MM.1S (cell line): ENCODE data around the gene FCGBP.

Experiments used
- EZH2 ChIP-seq: fragments of 300-600 bp; sonication (generic); optimal IDR thresholded peaks from 2 replicates; pipeline ENCODE3; 2017; ENCODE audit warnings: low read depth, mild to moderate bottlenecking, antibody characterized with exemption, low read length, mixed read lengths
- EZH2phosphoT487 ChIP-seq: fragments of 300-600 bp; sonication (generic); IDR thresholded peaks from 2 replicates; pipeline ENCODE4 v1.6.1; 2018; ENCODE audit warnings: antibody characterized with exemption, low read length
- TF ChIP-seq, protein P1 (sequence below): fragments of 300-600 bp; sonication (generic); IDR thresholded peaks from 2 replicates; pipeline ENCODE4 v1.5.1; 2016; ENCODE audit warnings: antibody characterized with exemption, low read length, mixed read lengths

DNA sequence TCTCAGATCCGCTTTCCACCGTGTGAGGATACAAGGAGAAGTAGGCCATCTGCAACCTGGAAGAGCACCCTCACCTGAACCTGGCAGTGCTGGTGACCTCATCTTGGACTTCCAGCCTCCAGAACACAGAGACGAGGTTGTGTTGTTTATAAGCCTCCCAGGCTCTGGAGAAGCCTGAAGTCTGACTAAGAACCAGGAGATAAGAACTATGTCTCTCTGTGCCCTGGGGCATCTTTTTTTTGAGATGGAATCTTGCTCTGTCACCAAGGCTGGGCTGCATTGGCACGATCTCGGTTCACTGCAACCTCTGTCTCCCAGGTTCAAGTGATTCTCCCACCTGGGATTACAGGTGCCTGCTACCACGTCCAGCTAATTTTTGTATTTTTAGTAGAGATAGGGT, 14.5 kb downstream of the FCGBP start:
- TF ChIP-seq, protein P1, sequence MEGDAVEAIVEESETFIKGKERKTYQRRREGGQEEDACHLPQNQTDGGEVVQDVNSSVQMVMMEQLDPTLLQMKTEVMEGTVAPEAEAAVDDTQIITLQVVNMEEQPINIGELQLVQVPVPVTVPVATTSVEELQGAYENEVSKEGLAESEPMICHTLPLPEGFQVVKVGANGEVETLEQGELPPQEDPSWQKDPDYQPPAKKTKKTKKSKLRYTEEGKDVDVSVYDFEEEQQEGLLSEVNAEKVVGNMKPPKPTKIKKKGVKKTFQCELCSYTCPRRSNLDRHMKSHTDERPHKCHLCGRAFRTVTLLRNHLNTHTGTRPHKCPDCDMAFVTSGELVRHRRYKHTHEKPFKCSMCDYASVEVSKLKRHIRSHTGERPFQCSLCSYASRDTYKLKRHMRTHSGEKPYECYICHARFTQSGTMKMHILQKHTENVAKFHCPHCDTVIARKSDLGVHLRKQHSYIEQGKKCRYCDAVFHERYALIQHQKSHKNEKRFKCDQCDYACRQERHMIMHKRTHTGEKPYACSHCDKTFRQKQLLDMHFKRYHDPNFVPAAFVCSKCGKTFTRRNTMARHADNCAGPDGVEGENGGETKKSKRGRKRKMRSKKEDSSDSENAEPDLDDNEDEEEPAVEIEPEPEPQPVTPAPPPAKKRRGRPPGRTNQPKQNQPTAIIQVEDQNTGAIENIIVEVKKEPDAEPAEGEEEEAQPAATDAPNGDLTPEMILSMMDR, result no peak
- TF ChIP-seq EZH2 (no peak), EZH2phosphoT487 (no peak)
